NCI-H2196 treated with DMSO at 0.1 percent for 48 hours (cell line): Measurements from ENCODE around the gene UAP1L1.
"Not testable (repeated sequence)": the region's sequence is repeated elsewhere in the genome, so short reads cannot be mapped to it uniquely, and the experiment has no call there.

ENCODE experiments used
- DNase-seq: peaks from one replicate; lab custom pipeline; 2025; ENCODE audit not compliant: unreplicated experiment; lab: John Stamatoyannopoulos, UW

The UAP1L1 gene, protein sequence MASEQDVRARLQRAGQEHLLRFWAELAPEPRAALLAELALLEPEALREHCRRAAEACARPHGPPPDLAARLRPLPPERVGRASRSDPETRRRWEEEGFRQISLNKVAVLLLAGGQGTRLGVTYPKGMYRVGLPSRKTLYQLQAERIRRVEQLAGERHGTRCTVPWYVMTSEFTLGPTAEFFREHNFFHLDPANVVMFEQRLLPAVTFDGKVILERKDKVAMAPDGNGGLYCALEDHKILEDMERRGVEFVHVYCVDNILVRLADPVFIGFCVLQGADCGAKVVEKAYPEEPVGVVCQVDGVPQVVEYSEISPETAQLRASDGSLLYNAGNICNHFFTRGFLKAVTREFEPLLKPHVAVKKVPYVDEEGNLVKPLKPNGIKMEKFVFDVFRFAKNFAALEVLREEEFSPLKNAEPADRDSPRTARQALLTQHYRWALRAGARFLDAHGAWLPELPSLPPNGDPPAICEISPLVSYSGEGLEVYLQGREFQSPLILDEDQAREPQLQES

DNA sequence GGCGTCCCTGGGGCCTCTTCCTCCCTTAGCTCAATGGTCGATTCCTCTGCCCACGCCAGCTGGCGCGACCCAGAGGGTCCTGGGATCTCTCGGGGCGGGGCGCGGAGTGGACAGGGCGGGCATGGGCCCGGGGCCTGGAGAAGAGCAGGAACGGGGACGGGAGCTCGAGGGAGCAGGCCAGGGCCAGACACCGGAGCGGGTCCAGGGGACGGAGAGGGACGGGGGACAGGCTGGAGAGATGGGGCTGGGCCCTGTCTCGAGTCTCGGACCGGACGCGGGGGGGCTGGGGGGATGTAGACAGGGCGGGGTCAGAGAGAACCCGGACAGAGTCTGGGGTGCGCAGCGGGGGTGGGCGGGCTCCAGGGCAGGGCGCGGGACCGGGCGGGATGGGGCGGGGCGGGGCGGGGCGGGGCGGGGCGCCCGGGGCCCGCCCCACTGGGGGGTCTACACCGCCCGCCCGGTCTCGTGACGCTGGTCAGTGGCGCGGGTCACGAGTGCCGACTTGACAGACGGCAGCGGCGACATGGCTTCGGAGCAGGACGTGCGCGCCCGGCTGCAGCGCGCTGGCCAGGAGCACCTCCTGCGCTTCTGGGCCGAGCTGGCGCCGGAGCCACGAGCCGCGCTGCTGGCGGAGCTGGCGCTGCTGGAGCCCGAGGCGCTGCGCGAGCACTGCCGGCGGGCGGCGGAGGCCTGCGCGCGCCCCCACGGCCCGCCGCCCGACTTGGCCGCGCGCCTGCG, at the start of gene UAP1L1:
UAP1L1 (plus strand) TSS at position 508 of the 738 bp plus-strand sequence; CDS start at position 524, 16 bp downstream.
- no peak for DNase-seq

- peak; percentile 74 for DNase-seq
These were observed 48.9 kb upstream of the UAP1L1 start for GRCh38 chr9:137028263-137029057.

DNA sequence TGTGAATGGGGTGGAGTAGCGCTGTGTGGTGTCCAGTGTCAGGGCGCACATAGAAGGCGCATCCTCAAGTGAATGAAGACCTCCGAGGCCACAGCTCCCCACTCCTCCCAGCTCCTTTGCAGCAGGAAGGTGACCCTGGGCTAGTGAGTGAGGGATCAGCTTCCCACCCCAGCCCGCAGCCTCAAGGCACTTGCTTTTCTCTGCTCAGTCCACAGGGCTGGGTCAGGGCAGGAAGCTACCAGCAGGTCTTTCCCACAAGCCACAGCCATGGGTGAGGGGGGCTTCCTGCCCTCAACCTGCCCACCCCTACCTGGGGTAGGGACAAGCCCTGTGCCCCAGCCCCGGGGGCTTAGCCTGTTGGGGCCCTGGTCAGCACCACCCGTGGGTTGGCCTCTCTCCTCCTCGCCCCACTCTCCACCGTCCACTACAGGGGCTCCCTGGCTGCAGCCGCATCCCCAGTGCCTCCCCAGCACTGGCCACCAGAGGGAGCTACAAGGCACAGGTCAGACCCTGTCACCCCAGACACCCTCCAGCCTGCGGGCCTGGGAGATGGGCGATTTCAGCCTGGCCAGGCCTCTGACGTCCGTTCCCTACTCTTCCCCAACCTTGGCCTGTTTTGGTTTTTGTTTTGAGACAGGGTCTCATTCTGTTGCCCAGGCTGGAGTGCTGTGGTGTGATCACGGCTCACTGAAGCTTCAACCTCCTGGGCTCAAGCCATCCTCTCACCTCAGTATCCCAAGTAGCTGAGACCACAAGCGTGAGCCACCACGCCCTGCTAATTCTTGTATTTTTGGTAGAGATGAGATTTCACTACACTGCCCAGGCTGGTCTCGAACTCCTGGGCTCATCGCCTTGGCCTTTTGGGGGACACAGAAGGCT, 48.0 kb upstream of the UAP1L1 start:
- DNase-seq = peak; percentile 59

- DNase-seq = no peak
These were observed 47.3 kb upstream of the UAP1L1 start for GRCh38 chr9:137030006-137030405.

DNA sequence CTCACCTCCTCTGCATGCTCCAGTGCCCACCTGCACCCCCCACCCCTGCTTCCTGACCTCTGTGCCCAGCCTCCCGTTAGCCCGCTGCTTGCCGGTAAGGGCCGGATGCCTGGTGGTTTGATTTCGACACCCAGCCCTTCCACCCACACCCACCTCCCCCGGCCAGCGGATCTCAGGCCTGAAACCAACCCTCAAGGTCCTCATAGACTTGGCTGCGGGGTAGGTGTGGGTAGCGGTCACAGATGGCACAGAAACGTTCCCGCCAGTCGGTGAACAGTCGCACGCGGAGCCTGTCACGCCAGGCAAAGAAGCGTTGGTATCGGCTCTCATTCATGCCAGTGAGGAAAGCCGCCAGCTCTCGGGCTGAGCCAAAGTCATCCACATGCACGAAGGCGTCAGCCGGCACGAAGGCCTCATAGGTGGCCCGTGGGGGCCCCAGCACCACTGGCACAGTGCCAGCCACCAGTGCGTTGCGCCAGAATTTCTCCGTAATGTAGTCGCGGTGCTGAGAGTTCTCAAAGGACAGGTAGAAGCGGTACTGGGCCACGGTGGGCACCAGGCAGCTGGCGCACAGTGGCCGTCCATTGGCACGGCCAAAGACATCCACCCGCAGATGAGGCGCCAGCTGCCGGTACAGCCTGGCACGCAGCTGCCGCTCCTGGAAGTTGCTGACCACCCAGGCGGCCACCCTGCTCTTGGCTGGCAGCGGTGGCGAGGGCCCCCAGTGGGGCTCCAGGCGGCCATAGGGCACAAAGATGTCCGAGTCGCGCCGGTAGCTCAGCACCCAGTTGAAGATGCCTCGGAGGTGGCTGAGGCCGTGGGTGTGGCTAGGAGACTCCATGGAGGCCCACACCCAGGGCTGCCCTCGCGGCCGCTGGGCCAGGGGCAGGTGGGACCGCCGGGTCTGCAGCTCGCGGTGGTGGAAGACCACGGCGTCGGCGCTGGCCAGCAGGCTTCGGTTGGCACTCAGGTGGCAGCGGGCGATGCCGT, 46.5 kb upstream of the UAP1L1 start:
- DNase-seq = no peak

- DNase-seq = no peak
These were observed 45.2 kb upstream of the UAP1L1 start, which contains the start of gene FUT7 for GRCh38 chr9:137031904-137032640. TSS of gene FUT7 (minus strand) at chr9:137032088. CDS start at chr9:137031991, 97 bp downstream.

DNA sequence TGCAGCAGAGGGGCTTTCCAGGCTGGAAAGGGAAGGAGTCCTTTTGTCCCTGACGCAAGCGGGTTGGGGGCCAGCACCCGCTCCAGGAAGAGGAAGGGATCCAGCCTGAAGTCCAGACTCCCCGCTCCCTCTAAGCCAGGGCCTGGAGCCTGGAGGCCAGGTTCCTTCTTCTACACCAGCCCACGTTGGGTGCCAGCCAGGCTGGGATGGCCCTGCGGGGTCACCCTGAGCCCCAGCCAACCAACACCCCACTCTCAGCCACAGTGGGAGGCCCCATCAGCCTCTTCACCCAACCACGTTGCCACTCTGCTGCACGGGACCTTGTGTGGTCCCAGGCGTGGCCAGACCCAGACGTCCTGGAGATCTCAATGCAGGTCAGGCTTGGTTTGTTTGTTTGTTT, 44.5 kb upstream of the UAP1L1 start:
- DNase-seq = no peak

- DNase-seq = not testable (repeated sequence)
These were observed 43.8 kb upstream of the UAP1L1 start for GRCh38 chr9:137033481-137033880.

- DNase-seq = no peak
These were observed 43.1 kb upstream of the UAP1L1 start for GRCh38 chr9:137034039-137034708.

GRCh38 chr9:137034709-137035506, 42.4 kb upstream of the UAP1L1 start:
- peak; percentile 66 for DNase-seq

DNA sequence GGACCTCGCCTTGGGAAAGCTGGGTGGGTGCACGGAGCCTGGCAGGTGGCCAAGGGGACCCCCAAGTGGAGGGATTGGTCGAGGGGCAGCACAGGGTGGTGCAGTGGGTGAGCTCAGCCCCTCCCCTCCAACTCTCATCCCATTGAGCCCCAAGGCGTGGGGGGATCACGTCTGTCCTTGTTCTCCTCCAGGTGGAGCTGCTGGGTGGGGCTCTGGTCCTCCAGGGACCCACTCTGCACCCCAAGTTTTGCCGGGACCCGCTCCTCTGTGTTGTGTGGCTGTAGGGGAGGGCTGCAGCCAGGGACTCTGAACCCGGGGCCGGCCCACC, 41.8 kb upstream of the UAP1L1 start:
- DNase-seq = no peak

GRCh38 chr9:137035937-137036336, 41.4 kb upstream of the UAP1L1 start:
- DNase-seq = no peak

GRCh38 chr9:137037035-137037434, 40.3 kb upstream of the UAP1L1 start:
- DNase-seq = no peak

GRCh38 chr9:137037483-137037882, 39.8 kb upstream of the UAP1L1 start:
- no peak for DNase-seq

- DNase-seq = no peak
These were observed 38.4 kb upstream of the UAP1L1 start for GRCh38 chr9:137038916-137039315.

DNA sequence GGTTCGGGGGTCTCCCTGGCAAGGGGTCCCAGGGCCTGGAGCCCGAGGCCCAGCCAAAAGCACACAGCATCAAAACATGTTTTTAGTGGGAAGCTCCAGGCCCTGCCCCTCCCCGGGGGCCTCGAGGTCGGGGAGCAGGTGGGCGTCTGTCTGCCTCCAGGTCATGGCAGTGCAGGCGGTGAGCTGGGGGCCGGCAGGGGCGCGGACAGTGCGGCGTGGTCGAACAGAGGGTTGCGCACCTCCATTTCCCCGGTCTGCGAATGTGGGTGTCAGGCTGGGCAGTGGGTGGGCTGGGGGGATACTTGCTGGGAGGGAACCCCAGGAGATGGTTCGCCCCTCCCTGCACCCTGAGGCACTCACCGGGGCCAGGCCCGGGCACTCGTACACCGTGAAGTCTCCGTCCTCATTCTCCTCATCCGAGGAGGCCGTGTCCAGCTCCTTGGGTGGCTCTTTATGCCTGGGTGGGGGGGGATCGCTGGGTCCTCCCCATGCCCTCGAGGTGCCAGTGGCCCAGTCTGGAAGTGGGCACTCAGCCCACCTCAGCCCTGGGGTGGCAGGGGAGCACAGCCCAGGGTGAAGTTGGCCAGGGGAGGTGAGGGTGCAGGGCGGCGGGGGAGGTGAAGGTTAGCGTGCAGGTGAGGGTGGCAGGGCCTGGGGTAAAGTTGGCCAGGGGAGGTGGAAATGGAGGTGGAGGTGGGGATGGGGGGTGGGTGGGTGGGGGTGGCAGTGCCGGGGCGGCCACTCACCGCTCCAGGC, 37.5 kb upstream of the UAP1L1 start:
- no peak for DNase-seq
